ENCODE measurements around the gene PCBP3.

The PCBP3 gene

DNA sequence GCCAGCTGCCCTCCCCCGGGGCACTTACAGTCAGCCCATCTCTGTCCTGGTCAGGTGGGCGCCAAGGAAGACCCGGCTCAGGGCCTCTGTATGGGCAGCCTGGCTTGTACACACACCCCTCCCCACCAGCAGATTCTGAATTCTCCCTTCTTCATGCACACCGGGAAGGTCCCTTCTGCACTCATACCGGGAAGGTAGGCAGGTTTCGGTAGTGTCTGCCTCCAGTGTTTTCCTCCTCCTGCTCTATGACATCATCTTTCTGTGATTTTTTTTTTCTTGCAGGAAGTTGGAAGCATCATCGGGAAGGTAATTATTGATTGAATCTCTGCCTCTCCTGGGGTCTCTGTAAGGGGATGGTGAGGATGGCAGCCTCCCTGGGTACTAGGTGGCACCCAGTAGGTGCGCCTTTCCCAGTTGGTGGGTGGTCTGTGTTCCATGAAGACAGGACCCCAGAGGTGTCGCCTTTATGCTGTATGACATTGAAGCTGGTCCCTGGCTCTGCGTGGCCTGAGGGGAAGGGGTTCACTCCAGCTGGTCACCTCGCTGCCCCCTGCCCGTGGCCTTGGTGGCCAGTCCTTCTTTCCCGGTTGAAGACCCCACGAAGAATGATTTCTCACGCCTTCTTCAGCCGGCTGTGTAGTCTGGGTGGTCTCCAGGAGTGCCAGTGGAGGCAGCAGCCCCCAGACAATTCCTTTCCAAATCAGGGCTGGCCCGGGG, 255.9 kb downstream of the PCBP3 start:
- H3K27ac ChIP-seq (ENCODE audit: low read length): no peak overlapping the region
- H3K9me3 ChIP-seq (ENCODE audit: control insufficient read depth in 2 of 2, low read length in 2 of 2): no peaks in the 10 kb centered on the region
- no peak overlapping the region for H3K9ac ChIP-seq (ENCODE audit: low read length in 2 of 2)
- no peak overlapping the region for H3K4me3 ChIP-seq (ENCODE audit: low read length in 2 of 2)
- H3K36me3 ChIP-seq (ENCODE audit: control insufficient read depth in 2 of 2, insufficient read depth in 2 of 2, low read length in 2 of 2): no peaks in the 10 kb centered on the region
- peaks cover 2% of the 10 kb centered on the region for H3K4me1 ChIP-seq (ENCODE audit: control insufficient read depth, insufficient read depth, low read length)
- H3K27me3 ChIP-seq (ENCODE audit: control insufficient read depth in 1 of 2, insufficient read depth in 2 of 2, low read length in 2 of 2): no peaks in the 10 kb centered on the region

DNA sequence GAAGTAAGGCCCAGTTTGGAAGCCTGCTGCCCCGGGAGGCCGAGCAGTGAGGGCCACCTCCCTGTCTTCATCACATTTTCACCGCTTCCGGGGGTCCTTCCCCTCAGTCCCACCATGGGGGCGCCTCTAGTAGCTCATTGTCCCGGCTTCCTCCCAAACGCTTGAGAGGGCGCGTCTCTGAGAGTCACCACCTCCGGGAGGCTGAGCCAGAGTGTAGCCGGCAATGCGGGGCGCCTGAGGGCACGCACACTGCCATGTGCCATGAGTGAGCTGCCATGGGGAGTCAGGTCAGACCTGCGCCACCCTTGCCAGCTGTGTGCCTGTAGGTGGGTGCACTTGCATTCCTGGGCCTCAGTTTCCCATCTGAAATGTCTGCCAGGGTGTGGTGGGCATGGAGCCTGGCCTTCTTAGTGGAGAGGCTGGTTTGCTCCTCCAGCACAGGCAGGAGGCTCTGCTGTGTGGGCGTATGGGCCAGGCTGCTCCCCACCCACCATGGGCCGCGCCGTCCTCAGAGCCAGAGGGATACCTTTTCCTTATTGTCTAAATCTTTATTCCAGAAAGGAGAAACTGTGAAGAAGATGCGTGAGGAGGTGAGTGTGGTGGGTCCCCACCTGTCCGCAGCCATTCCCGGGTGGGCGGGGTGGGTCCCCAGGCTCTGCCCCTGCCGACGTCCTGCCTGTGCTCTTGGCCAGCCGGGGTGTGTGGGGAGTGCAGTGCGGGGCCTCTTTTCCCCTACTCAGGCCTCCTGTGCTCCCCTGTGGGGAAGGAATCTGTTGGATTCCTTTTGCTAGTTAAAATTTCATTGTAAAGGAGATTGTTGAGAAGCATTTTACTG, 256.7 kb downstream of the PCBP3 start:
- no peaks in the 10 kb centered on the region for H3K4me1 ChIP-seq (ENCODE audit: control insufficient read depth, insufficient read depth, low read length)
- H3K36me3 ChIP-seq (ENCODE audit: control insufficient read depth in 2 of 2, insufficient read depth in 2 of 2, low read length in 2 of 2): no peaks in the 10 kb centered on the region
- no peak overlapping the region for H3K4me3 ChIP-seq (ENCODE audit: low read length in 2 of 2)
- no peaks in the 10 kb centered on the region for H3K9me3 ChIP-seq (ENCODE audit: control insufficient read depth in 2 of 2, low read length in 2 of 2)
- no peak overlapping the region for H3K27ac ChIP-seq (ENCODE audit: low read length)
- H3K9ac ChIP-seq (ENCODE audit: low read length in 2 of 2): no peak overlapping the region
- H3K27me3 ChIP-seq (ENCODE audit: control insufficient read depth in 1 of 2, insufficient read depth in 2 of 2, low read length in 2 of 2): no peaks in the 10 kb centered on the region

DNA sequence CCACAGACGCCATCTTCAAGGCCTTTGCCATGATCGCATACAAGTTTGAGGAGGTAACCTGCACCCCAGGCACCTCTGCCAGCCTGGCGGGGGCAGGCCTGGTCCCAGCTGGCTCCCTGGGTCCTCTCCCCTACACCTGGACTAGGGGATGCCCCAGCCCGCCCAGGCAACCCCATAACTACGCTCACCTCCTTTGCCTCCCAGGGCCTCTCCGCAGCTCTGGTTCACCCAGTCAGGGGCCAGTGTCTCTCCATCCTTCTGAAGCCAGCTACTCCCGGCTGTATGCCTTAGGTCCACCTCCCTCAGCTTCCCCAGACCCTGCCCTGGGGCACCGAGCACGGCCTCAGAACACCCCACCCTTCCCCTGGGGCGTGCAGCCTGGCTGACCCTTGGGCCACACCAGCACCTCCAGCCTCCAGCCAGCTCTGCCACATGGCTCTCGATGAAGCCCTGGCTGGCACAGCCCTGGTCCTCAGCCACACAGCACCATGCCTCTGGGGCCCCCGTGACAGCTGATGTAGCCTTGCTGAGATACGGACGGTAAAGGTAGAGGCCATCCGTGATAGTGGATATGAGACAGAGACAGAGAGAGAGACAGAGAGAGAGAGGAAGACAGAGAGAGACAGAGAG, 257.7 kb downstream of the PCBP3 start:
- Histone ChIP-seq H3K36me3 (ENCODE audit: control insufficient read depth in 2 of 2, insufficient read depth in 2 of 2, low read length in 2 of 2) (no peaks in the 10 kb centered on the region), H3K9me3 (ENCODE audit: control insufficient read depth in 2 of 2, low read length in 2 of 2) (no peaks in the 10 kb centered on the region), H3K27me3 (ENCODE audit: control insufficient read depth in 1 of 2, insufficient read depth in 2 of 2, low read length in 2 of 2) (no peaks in the 10 kb centered on the region), H3K27ac (ENCODE audit: low read length) (no peak overlapping the region), H3K9ac (ENCODE audit: low read length in 2 of 2) (no peak overlapping the region), H3K4me3 (ENCODE audit: low read length in 2 of 2) (no peak overlapping the region), H3K4me1 (ENCODE audit: control insufficient read depth, insufficient read depth, low read length) (no peaks in the 10 kb centered on the region)

DNA sequence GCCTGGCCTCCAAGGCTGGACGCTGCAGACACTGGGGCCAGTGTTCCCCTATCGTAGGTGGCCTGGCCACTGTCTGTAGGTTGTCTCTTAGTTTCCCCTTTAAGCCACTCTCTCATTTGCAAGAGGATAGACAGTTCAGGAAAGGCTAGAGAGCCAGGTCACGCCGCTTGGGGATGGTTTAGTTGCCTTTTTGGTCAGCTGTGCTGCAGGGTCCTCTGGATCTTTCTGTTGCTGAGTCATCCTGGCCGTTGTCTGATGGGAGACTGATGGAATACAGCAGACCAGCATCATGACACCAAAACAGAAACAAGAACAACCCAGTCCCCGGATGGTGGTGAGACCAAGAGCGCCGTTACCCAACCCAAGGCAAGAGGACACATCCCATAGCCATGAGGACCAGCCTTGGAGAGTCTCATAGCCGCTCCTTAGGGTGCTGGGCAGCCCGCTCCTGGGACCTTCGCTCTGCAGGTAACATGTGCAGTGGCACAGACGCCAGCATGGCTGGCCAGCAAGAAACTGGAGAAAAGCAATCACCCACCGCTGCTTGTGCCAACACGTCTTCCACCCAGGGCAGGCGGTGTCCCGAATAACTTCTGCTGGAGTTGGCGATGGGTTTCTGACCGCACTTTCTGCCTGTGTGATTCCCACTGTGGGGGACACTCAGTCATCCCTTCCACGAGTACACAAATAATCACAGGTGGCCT, 258.9 kb downstream of the PCBP3 start:
- Histone ChIP-seq H3K4me1 (ENCODE audit: control insufficient read depth, insufficient read depth, low read length) (no peaks in the 10 kb centered on the region), H3K27ac (ENCODE audit: low read length) (no peak overlapping the region), H3K9ac (ENCODE audit: low read length in 2 of 2) (no peak overlapping the region), H3K27me3 (ENCODE audit: control insufficient read depth in 1 of 2, insufficient read depth in 2 of 2, low read length in 2 of 2) (no peaks in the 10 kb centered on the region), H3K9me3 (ENCODE audit: control insufficient read depth in 2 of 2, low read length in 2 of 2) (no peaks in the 10 kb centered on the region), H3K36me3 (ENCODE audit: control insufficient read depth in 2 of 2, insufficient read depth in 2 of 2, low read length in 2 of 2) (no peaks in the 10 kb centered on the region), H3K4me3 (ENCODE audit: low read length in 2 of 2) (no peak overlapping the region)

DNA sequence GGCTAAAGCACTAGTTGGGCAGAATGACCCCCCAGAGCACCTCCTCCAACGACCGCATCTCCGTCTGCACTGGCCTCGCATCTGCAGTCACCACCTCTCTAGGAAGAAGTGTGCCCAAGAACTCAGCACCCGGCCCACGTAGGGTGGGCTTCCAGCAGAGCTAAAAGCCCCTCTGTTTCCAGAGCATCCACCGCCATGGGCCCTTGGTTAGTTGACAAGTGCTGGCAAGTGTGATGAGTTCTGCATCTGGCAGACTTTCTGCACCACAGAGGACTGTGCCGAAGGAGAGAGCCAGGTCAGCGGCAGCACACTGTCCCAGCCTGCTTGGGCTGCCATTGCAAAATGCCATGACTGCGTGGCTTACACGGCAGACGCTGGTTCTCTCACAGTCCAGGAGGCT, 261.7 kb downstream of the PCBP3 start:
- Histone ChIP-seq H3K9ac (ENCODE audit: low read length in 2 of 2) (no peak overlapping the region), H3K36me3 (ENCODE audit: control insufficient read depth in 2 of 2, insufficient read depth in 2 of 2, low read length in 2 of 2) (no peaks in the 10 kb centered on the region), H3K27ac (ENCODE audit: low read length) (no peak overlapping the region), H3K4me1 (ENCODE audit: control insufficient read depth, insufficient read depth, low read length) (peaks cover 8% of the 10 kb centered on the region), H3K4me3 (ENCODE audit: low read length in 2 of 2) (no peak overlapping the region), H3K27me3 (ENCODE audit: control insufficient read depth in 1 of 2, insufficient read depth in 2 of 2, low read length in 2 of 2) (no peaks in the 10 kb centered on the region), H3K9me3 (ENCODE audit: control insufficient read depth in 2 of 2, low read length in 2 of 2) (no peaks in the 10 kb centered on the region)

DNA sequence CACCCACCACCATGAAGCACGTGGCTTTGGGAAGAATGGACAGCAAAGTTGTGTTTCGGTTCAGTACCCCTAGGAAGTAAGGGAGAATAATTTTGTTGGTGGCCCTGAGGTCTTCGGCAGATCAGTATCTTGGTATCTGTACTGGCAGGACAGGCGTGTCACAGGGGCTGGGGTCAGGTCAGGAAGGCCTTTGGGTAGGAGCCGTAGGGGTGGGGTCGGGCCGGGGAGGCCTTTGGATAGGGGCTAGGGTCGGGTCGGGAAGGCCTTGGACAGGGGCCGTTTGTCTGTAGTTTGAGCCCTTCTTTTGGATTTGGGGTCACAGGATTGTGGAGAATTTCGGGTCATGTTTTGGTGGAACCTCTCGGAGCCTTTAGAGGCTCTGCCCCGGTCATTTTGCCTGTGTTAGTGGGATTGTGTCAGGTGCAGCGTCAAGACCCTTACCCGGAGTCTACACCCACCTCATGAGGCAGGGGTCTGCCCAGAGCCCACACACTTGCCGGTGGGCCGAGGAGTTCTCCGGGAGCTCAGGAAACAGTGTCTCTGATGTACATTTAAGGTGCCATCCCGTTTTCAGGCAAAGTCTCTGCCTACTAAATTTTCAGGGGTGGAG, 262.8 kb downstream of the PCBP3 start:
- no peak overlapping the region for H3K9ac ChIP-seq (ENCODE audit: low read length in 2 of 2)
- H3K27ac ChIP-seq (ENCODE audit: low read length): no peak overlapping the region
- H3K4me3 ChIP-seq (ENCODE audit: low read length in 2 of 2): no peak overlapping the region
- H3K27me3 ChIP-seq (ENCODE audit: control insufficient read depth in 1 of 2, insufficient read depth in 2 of 2, low read length in 2 of 2): no peaks in the 10 kb centered on the region
- H3K36me3 ChIP-seq (ENCODE audit: control insufficient read depth in 2 of 2, insufficient read depth in 2 of 2, low read length in 2 of 2): no peaks in the 10 kb centered on the region
- no peaks in the 10 kb centered on the region for H3K9me3 ChIP-seq (ENCODE audit: control insufficient read depth in 2 of 2, low read length in 2 of 2)
- peaks cover 12% of the 10 kb centered on the region for H3K4me1 ChIP-seq (ENCODE audit: control insufficient read depth, insufficient read depth, low read length)

DNA sequence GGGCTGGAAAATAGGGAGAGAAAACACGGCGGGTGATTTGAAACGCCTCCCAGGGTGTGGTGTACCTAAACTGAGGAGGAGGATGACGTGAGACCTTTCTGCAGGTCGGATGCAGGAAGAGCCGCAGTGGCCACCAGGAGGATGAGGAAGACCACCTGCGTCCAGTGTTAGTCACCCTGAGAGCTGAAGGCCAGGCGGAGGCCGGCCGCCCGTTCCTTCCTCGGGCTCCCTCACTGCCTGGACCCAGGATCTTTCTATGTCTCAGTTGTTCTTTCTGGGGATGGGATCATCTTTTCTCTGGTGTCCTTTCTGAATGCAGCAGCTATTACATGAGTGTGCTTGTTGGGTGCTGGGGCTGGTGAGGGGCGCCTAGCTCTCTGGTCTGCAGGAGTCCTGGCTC, 263.3 kb downstream of the PCBP3 start:
- Histone ChIP-seq H3K27me3 (ENCODE audit: control insufficient read depth in 1 of 2, insufficient read depth in 2 of 2, low read length in 2 of 2) (no peaks in the 10 kb centered on the region), H3K36me3 (ENCODE audit: control insufficient read depth in 2 of 2, insufficient read depth in 2 of 2, low read length in 2 of 2) (no peaks in the 10 kb centered on the region), H3K4me3 (ENCODE audit: low read length in 2 of 2) (no peak overlapping the region), H3K9ac (ENCODE audit: low read length in 2 of 2) (no peak overlapping the region), H3K9me3 (ENCODE audit: control insufficient read depth in 2 of 2, low read length in 2 of 2) (no peaks in the 10 kb centered on the region), H3K4me1 (ENCODE audit: control insufficient read depth, insufficient read depth, low read length) (peaks cover 12% of the 10 kb centered on the region), H3K27ac (ENCODE audit: low read length) (no peak overlapping the region)

DNA sequence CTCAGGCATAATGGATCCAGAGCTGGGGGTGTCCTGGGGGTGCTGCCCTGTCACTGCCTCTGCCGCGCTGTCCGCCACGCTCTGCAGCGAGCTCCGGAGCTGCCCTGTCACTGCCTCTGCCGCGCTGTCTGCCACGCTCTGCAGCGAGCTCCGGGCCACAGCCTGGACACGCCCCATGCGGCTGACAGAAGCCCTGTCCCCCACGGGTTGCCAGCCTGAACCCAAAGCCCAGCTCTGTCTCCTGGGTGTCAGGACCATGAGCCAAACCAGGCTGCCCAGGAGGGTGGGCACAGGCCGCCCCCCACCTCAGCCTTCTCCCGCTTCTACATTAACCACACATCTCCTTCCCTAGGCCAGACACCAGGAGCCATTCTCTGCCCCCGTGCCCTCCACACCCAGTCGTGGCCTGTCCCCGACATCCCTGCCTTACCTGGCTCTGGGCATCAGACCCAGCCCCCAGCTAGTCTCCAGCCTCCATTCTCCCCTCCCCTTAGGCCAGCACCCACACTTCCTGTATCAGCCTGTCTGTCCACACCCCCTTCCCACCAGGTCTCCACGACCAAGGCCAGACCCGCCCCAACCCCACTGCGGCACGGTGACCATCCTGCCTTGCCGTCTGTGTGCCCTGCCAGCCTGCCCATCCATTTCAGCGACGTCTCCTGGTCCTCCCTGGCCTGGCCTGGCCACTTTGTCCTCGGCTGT, 265.2 kb downstream of the PCBP3 start:
- Histone ChIP-seq H3K27ac (ENCODE audit: low read length) (no peak overlapping the region), H3K9me3 (ENCODE audit: control insufficient read depth in 2 of 2, low read length in 2 of 2) (no peaks in the 10 kb centered on the region), H3K9ac (ENCODE audit: low read length in 2 of 2) (no peak overlapping the region), H3K4me3 (ENCODE audit: low read length in 2 of 2) (no peak overlapping the region), H3K36me3 (ENCODE audit: control insufficient read depth in 2 of 2, insufficient read depth in 2 of 2, low read length in 2 of 2) (no peaks in the 10 kb centered on the region), H3K27me3 (ENCODE audit: control insufficient read depth in 1 of 2, insufficient read depth in 2 of 2, low read length in 2 of 2) (no peaks in the 10 kb centered on the region), H3K4me1 (ENCODE audit: control insufficient read depth, insufficient read depth, low read length) (peaks cover 12% of the 10 kb centered on the region)

DNA sequence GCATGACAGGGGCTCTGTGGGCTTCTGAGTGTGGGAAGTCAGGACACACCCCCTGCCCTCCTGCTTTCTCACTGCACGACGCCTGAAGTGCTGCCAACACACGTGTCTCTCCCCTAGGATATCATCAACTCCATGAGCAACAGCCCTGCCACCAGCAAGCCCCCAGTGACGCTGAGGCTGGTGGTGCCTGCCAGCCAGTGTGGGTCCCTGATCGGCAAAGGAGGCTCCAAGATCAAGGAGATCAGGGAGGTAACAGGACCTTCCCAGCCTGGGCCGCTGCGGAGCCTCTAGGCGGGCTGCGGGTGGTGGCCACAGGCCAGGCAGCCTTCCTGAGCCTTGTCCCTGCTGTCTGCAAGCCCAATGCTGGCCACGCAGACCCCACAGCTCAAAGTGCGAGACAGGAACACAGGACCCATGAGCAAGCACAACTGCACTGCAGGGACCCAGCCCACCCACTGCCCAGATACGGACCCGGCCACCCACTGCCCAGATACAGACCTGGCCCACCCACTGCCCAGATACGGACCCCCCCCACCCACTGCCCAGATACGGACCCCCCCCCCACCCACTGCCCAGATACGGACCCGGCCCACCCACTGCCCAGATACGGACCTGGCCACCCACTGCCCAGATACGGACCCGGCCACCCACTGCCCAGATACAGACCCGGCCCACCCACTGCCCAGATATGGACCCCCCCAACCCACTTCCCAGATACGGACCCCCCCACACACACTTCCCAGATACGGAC, 265.9 kb downstream of the PCBP3 start:
- Histone ChIP-seq H3K27ac (ENCODE audit: low read length) (no peak overlapping the region), H3K9me3 (ENCODE audit: control insufficient read depth in 2 of 2, low read length in 2 of 2) (no peaks in the 10 kb centered on the region), H3K4me1 (ENCODE audit: control insufficient read depth, insufficient read depth, low read length) (peaks cover 12% of the 10 kb centered on the region), H3K9ac (ENCODE audit: low read length in 2 of 2) (no peak overlapping the region), H3K36me3 (ENCODE audit: control insufficient read depth in 2 of 2, insufficient read depth in 2 of 2, low read length in 2 of 2) (no peaks in the 10 kb centered on the region), H3K4me3 (ENCODE audit: low read length in 2 of 2) (no peak overlapping the region), H3K27me3 (ENCODE audit: control insufficient read depth in 1 of 2, insufficient read depth in 2 of 2, low read length in 2 of 2) (no peaks in the 10 kb centered on the region)
